Activated CD4-positive, alpha-beta T cell treated with anti-CD3 and anti-CD28 coated beads for 24 hours (primary cell): Measurements from ENCODE around the gene KDM4C.

Experiments used
- DNase-seq, 2 donors: peaks; one replicate each; pipeline ENCODE4 v3.0.0-alpha.2; 2020; ENCODE audit warnings: low read depth in 2 of 2

Gene KDM4C

GRCh38 chr9:7097040-7097715 lies 339.4 kb downstream of the KDM4C start:
- DNase-seq = no peak

- DNase-seq = no peak
Measured at GRCh38 chr9:7097785-7098752, 340.3 kb downstream of the KDM4C start.

- DNase-seq = no peak
Measured at GRCh38 chr9:7103367-7103766, 345.6 kb downstream of the KDM4C start.

DNA sequence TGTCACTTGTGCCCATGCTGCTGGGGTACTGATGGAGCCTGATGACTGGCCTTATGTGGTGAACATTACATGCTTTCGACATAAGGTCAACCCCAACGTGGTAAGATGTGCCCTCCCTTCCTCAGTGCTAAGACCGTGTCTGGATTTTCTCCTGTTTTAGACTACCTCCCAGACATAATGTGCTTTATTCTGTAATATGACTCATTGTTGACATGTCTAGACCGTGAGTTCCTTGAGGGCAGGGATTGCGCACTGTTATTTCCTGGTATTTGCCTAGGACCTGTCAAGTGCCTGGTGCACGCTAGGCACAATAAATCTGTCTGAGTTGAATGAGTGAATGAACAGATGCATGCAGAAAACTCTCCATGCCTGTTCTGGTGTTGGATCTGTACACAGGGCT lies 346.0 kb downstream of the KDM4C start:
- DNase-seq = no peak

- DNase-seq = no peak
Measured at GRCh38 chr9:7104625-7105024, 346.9 kb downstream of the KDM4C start.

DNA sequence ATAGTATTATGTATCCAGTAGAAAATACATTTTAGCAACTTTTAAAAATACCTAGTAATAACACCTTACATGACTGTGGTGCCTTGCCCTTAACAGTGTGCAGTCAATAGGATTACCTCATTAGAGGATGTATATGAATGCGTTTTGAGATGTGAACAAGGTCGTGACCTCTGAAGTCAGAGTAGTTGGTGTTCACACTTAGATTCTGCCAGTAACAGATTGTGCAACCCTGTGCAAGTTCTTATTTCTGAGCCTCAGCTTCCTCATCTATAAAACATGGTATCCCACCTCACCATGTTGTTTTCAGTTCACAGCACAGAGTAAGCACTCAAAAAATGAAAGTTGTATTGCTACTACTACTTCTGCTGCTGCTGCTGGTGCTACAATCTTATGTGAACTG lies 347.3 kb downstream of the KDM4C start:
- DNase-seq = no peak

DNA sequence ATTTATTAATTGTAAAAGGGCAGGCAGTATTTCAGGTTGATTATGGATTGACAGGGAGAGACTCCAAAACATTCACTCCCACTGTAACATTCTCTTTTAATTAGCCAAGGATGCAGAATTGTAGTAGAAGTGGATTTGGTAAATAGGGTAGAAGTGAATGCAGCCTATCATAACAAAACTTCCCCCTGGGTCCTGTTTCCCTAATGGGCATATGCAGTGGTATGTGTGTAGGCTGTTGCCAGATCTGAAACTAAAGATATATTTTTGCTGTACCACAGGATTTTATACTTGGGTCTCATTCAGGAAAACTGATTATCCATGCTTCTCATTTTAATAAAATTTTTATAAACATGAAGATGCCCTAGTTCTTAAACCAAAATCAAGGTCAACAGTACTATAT lies 351.2 kb downstream of the KDM4C start:
- no peak for DNase-seq

DNA sequence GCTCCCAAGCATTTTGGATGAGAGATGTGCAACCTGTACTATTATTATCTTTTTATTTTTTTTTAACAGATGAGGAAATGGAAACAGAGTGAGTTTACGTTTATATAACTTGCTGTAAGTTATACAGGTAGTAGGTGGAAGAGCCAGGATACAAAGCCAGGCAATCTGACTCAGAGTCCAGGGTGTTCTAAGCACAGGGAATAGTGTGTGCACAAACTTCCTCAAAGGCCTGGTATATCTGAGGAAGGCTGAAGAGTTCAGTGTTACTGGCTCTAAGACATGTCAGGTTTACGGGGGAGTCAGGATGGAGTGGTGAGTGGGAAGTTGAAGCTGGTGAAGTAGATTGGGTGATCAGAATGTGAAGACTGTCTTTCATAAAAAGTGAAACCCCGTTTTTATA lies 353.6 kb downstream of the KDM4C start:
- DNase-seq = no peak

GRCh38 chr9:7115606-7116005 lies 357.8 kb downstream of the KDM4C start:
- DNase-seq = no peak

GRCh38 chr9:7117676-7118561 lies 360.1 kb downstream of the KDM4C start:
- DNase-seq = no peak

DNA sequence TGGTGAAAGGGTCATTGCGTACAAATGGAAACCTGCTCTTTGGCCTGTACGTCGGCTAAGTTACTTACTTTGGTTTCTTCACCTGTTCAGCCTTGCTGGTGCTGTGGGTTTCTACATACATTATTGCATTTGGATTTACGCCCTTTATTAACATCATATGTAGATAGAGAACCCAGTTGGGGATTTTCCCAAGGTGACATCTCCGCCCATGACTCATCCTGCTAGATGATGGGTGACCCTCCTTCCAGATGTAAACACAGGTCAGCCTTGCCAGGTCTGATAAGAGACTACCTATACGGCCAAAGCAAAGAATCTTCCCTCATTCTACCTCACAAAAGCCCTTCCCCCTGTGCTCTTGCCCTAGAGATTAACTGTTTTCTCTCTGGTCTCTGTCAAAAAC lies 360.9 kb downstream of the KDM4C start:
- no peak for DNase-seq

GRCh38 chr9:7119612-7120011 lies 361.8 kb downstream of the KDM4C start:
- no peak for DNase-seq

GRCh38 chr9:7121055-7121454 lies 363.3 kb downstream of the KDM4C start:
- DNase-seq = no peak

GRCh38 chr9:7121664-7122063 lies 363.9 kb downstream of the KDM4C start:
- no peak for DNase-seq

GRCh38 chr9:7123743-7124142 lies 366.0 kb downstream of the KDM4C start:
- no peak for DNase-seq

- no peak for DNase-seq
Measured at GRCh38 chr9:7125231-7125630, 367.5 kb downstream of the KDM4C start.

- DNase-seq = no peak
Measured at GRCh38 chr9:7129391-7129790, 371.6 kb downstream of the KDM4C start.

- DNase-seq = no peak
Measured at GRCh38 chr9:7130266-7130820, 372.6 kb downstream of the KDM4C start.

DNA sequence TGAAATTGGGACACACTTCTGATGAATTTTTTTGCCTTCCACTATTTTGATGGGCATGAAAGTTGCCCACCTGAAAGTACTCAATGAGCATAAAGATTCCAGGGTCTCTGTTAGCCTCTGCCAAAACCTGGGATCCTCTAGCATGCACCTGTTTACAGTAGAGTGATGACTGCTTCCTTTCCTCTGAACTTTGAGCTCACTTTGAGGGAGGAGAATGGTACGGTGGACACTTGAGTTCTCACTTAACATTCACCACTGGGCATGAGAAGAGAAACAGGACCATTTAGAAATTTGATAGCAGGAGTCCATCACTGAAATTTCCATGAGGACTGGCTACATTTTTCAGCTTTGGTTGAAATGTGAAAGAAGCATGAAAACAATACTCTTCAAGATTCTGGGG lies 374.8 kb downstream of the KDM4C start:
- DNase-seq = no peak

DNA sequence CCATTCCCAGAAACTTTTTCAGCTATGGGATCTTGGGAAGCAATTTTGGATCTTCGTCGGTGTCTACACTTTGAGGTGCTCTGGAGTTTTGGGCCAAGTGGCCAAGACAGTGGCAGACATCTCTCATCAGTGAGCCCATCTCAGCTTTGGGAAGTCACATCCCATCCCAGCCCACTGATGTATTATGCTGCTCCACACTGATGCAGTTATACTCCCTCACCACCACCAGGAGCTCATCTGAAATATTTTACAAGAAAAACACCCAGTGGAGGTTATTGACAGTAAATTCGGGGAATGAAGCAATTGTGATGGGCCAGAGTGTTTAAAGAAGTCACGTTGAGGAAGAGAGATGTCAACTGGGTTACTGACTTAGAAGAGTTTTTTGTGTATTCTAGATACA lies 378.0 kb downstream of the KDM4C start:
- DNase-seq = no peak

GRCh38 chr9:7137040-7137439 lies 379.3 kb downstream of the KDM4C start:
- no peak for DNase-seq

GRCh38 chr9:7137571-7137970 lies 379.8 kb downstream of the KDM4C start:
- no peak for DNase-seq
